ENCODE results near the gene MPO.

DNA sequence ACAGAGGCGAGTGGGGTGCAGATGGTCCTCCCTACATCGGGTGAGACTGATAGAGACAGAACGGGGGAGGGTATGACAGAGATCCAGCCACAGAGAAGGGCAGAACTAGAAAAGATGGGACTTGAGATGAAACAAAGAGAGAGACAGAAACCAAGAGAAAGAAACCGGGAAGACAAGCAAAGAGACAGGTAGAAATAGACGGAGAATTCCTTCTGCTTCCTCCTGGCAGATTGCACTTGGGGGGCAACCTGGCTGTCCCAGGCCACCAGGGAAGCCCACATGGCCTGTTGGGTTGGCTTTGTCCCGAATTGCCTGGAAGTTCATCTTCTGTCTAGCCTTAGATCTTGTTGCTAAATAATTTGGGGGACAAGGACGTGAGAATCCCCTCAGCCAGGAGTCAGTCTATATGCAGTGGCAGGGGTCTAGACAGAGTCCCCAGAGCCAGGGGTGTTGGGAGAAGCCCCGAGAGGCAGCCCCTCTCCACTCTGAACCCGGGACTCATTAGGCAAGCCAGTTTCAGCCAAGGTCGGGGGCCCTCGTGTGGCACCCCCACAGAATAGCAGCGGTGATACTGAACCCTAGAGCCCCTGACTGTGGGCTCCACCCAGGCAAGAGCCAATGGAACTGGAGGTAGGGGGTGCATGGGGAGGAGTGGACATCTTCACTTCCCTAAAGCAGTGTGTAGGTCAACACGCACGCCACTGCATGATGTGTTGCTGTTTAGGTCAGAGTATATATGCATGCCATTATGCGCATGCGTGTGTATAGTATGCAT is 48.5 kb upstream of the MPO start:
- TF ChIP-seq EZH2 (IDR thresholded peaks at IDR 0.05; ENCODE audit: insufficient read depth, poor library complexity, severe bottlenecking): no peak
- no peak for TF ChIP-seq EZH2phosphoT487 (IDR thresholded peaks at IDR 0.05; ENCODE audit: insufficient read depth, low read depth)

All from GM23248 (cell line).